Right atrium auricular region (tissue), 2 donors: ENCODE measurements around the gene WDHD1. TPM values are rescaled to one million over a fixed set of nuclear protein-coding genes. Genes with fewer than 3 reads are reported as not detected.

Experiments
- DNase-seq: peaks from one replicate; pipeline ENCODE4 v3.0.0-alpha.2; 2019; ENCODE audit warnings: low spot score
- H3K27ac ChIP-seq, 2 donors: fragments of 200-600 bp; sonication (generic); 1 replicate in 1 of 2; 2 replicates in 1 of 2; pipeline ENCODE4 v1.5.1; 2016 to 2019
- H3K27me3 ChIP-seq, 2 donors: fragments of 200-600 bp; sonication (generic); one replicate each; pipeline versions ENCODE4 v1.5.1 to v1.6.0; 2017 to 2019
- H3K36me3 ChIP-seq: fragments of 200-600 bp; sonication (generic); one replicate; pipeline ENCODE4 v1.5.1; 2016
- H3K4me1 ChIP-seq, 2 donors: fragments of 200-600 bp; sonication (generic); one replicate each; pipeline versions ENCODE4 v1.5.1 to v1.6.0; 2017 to 2019
- H3K4me3 ChIP-seq, 2 donors: fragments of 200-600 bp; sonication (generic); 1 replicate in 1 of 2; 2 replicates in 1 of 2; pipeline ENCODE4 v1.5.1; 2017 to 2019; ENCODE audit warnings: mild to moderate bottlenecking in 1 of 2, moderate library complexity in 1 of 2
- H3K9me3 ChIP-seq, 2 donors: fragments of 200-600 bp; sonication (generic); one replicate each; pipeline ENCODE4 v1.5.1; 2019
- total RNA-seq, 2 donors: library from RNA; depleted of rRNA; stranded (reverse); fragments of >200 nt; gene quantifications; one replicate each; pipeline ENCODE4 v1.1.0, GENCODE V29; 2016
- TF ChIP-seq, protein P1 (sequence below), 2 donors: fragments of 200-600 bp; sonication (generic); IDR thresholded peaks; one replicate each; pipeline ENCODE4 v1.5.1; 2019; ENCODE audit warnings: antibody characterized with exemption in 2 of 2

Gene WDHD1
- total RNA-seq, 2 donors from 2014 or later: 0.59 to 0.94 TPM

GRCh38 chr14:55000381-55000780 lies 26.5 kb downstream of the WDHD1 start:
- Histone ChIP-seq H3K27me3 (no peaks in the 10 kb centered on the region), H3K36me3 (no peaks in the 10 kb centered on the region), H3K4me3 (no peak overlapping the region), H3K4me1 (no peaks in the 10 kb centered on the region), H3K9me3 (no peaks in the 10 kb centered on the region), H3K27ac (no peak overlapping the region)
- TF ChIP-seq, protein P1, sequence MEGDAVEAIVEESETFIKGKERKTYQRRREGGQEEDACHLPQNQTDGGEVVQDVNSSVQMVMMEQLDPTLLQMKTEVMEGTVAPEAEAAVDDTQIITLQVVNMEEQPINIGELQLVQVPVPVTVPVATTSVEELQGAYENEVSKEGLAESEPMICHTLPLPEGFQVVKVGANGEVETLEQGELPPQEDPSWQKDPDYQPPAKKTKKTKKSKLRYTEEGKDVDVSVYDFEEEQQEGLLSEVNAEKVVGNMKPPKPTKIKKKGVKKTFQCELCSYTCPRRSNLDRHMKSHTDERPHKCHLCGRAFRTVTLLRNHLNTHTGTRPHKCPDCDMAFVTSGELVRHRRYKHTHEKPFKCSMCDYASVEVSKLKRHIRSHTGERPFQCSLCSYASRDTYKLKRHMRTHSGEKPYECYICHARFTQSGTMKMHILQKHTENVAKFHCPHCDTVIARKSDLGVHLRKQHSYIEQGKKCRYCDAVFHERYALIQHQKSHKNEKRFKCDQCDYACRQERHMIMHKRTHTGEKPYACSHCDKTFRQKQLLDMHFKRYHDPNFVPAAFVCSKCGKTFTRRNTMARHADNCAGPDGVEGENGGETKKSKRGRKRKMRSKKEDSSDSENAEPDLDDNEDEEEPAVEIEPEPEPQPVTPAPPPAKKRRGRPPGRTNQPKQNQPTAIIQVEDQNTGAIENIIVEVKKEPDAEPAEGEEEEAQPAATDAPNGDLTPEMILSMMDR (IDR thresholded peaks at IDR 0.05): no peak
- DNase-seq: no peak

- no peaks in the 10 kb centered on the region for H3K27me3 ChIP-seq
- H3K9me3 ChIP-seq: no peaks in the 10 kb centered on the region
- TF ChIP-seq, protein P1 (IDR thresholded peaks at IDR 0.05): no peak
- no peak overlapping the region for H3K27ac ChIP-seq
- no peak overlapping the region for H3K4me3 ChIP-seq
- no peaks in the 10 kb centered on the region for H3K4me1 ChIP-seq
- no peak for DNase-seq
- H3K36me3 ChIP-seq: no peaks in the 10 kb centered on the region
These were observed 41.7 kb downstream of the WDHD1 start for GRCh38 chr14:54985156-54985555.

GRCh38 chr14:54981698-54982097 lies 45.2 kb downstream of the WDHD1 start:
- H3K27me3 ChIP-seq: no peaks in the 10 kb centered on the region
- no peak overlapping the region for H3K27ac ChIP-seq
- no peaks in the 10 kb centered on the region for H3K4me1 ChIP-seq
- H3K9me3 ChIP-seq: no peaks in the 10 kb centered on the region
- H3K4me3 ChIP-seq: no peak overlapping the region
- TF ChIP-seq, protein P1 (IDR thresholded peaks at IDR 0.05): peak in 1 of 2 donors; percentile 48
- H3K36me3 ChIP-seq: no peaks in the 10 kb centered on the region
- DNase-seq: no peak

- Histone ChIP-seq H3K4me1 (no peaks in the 10 kb centered on the region), H3K36me3 (no peaks in the 10 kb centered on the region), H3K4me3 (no peak overlapping the region), H3K27ac (no peak overlapping the region), H3K27me3 (no peaks in the 10 kb centered on the region), H3K9me3 (no peaks in the 10 kb centered on the region)
- no peak for DNase-seq
- TF ChIP-seq, protein P1 (IDR thresholded peaks at IDR 0.05): no peak
These were observed 47.9 kb downstream of the WDHD1 start for GRCh38 chr14:54979039-54979438.

DNA sequence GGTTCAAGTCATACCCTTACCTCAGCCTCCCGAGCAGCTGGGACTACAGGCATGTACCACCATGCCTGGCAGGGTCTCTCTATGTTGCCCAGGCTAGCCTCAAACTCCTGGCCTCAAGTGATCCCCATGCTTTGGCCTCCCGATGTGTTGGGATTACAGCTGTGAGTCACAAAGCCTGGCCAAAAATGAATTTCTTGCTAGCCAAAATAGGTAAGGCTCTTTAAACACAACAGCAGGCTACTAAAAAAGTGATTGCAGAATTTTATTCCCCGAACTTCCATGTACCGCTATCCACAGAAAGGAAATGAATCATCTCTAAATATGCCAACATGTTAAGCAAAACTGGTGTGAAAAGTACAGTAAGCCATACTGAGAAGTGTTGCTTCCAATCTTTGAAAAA lies 50.6 kb downstream of the WDHD1 start:
- no peak overlapping the region for H3K4me3 ChIP-seq
- no peak overlapping the region for H3K27ac ChIP-seq
- no peak for DNase-seq
- H3K36me3 ChIP-seq: no peaks in the 10 kb centered on the region
- no peaks in the 10 kb centered on the region for H3K4me1 ChIP-seq
- TF ChIP-seq, protein P1 (IDR thresholded peaks at IDR 0.05): no peak
- H3K27me3 ChIP-seq: no peaks in the 10 kb centered on the region
- no peaks in the 10 kb centered on the region for H3K9me3 ChIP-seq

- no peaks in the 10 kb centered on the region for H3K4me1 ChIP-seq
- H3K36me3 ChIP-seq: no peaks in the 10 kb centered on the region
- no peaks in the 10 kb centered on the region for H3K9me3 ChIP-seq
- H3K27ac ChIP-seq: no peak overlapping the region
- no peaks in the 10 kb centered on the region for H3K27me3 ChIP-seq
- TF ChIP-seq, protein P1 (IDR thresholded peaks at IDR 0.05): no peak
- DNase-seq: no peak
- H3K4me3 ChIP-seq: no peak overlapping the region
These were observed 51.0 kb downstream of the WDHD1 start for GRCh38 chr14:54975856-54976255.
